ENCODE data around the gene WDR18. TPM values are rescaled to one million over a fixed set of nuclear protein-coding genes. Genes with fewer than 3 reads are reported as not detected.
A peak's percentile ranks its signal among the peaks of the same experiment; 100 is the strongest.

WDR18 gene
- total and polyA plus RNA-seq, 7 donors = 14.3 to 65.8 (median 30.7) TPM

- H3K4me3 ChIP-seq = peak overlapping the region; percentile 0 to 42 (median 36)
- intact Hi-C loops (cut with DNase I) = no loop called here
Measured at GRCh38 chr19:941292-942132, 42.6 kb upstream of the WDR18 start.

DNA sequence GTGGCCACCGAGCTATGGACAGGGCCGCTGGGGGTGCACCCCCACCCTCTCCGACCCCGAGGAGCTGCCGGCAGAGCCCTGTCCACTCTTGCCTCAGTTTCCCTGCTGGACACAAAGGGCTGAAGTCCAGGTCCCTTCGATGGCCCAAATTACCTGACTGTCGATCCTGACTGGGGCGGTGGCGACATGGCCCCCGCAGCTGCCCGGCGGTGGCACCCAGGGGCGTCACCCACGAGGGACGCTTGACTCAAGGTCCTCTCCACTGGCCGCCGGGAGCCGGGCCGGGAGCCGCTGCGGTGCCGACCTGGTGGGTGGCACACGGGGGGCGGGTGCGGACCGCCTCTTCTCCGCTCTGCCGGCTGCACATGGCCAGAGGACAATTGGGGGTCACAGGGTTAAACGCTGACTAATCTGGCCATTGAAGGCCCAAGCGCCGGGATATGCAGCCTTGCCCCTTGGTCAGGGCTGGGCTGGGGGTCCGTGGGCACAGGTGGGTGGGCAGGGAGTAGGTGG is 42.0 kb upstream of the WDR18 start:
- Histone ChIP-seq H3K27ac (no peak overlapping the region), H3K4me1 (peaks cover 0 to 47% (median 21%) of the 10 kb centered on the region in 4 donors), H3K4me3 (no peak overlapping the region), H3K36me3 (no peaks in the 10 kb centered on the region), H3K9me3 (no peaks in the 10 kb centered on the region), H3K27me3 (no peaks in the 10 kb centered on the region)
- intact Hi-C loops (cut with DNase I) = no loop called here
- DNase-seq = no peak
- no peak for TF ChIP-seq POLR2AphosphoS5 (IDR thresholded peaks at IDR 0.05)
- no peak for TF ChIP-seq EP300 (IDR thresholded peaks at IDR 0.05)
- TF ChIP-seq, protein P1, sequence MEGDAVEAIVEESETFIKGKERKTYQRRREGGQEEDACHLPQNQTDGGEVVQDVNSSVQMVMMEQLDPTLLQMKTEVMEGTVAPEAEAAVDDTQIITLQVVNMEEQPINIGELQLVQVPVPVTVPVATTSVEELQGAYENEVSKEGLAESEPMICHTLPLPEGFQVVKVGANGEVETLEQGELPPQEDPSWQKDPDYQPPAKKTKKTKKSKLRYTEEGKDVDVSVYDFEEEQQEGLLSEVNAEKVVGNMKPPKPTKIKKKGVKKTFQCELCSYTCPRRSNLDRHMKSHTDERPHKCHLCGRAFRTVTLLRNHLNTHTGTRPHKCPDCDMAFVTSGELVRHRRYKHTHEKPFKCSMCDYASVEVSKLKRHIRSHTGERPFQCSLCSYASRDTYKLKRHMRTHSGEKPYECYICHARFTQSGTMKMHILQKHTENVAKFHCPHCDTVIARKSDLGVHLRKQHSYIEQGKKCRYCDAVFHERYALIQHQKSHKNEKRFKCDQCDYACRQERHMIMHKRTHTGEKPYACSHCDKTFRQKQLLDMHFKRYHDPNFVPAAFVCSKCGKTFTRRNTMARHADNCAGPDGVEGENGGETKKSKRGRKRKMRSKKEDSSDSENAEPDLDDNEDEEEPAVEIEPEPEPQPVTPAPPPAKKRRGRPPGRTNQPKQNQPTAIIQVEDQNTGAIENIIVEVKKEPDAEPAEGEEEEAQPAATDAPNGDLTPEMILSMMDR (IDR thresholded peaks at IDR 0.05) = no peak
- TF ChIP-seq POLR2A (IDR thresholded peaks at IDR 0.05) = no peak
- WGBS, 2 donors = 88 to 95% methylated on average over 32 of the region's 32 CpGs

More at GRCh38 chr19:941292-942132, 42.6 kb upstream of the WDR18 start:
- Histone ChIP-seq H3K27ac (peak overlapping the region; percentile 79 to 92 (median 84)), H3K4me1 (peaks cover 0 to 47% (median 21%) of the 10 kb centered on the region in 4 donors), H3K36me3 (no peaks in the 10 kb centered on the region), H3K9me3 (no peaks in the 10 kb centered on the region), H3K27me3 (no peaks in the 10 kb centered on the region)
- TF ChIP-seq POLR2AphosphoS5 (IDR thresholded peaks at IDR 0.05) = no peak
- TF ChIP-seq EP300 (IDR thresholded peaks at IDR 0.05) = no peak
- TF ChIP-seq POLR2A (IDR thresholded peaks at IDR 0.05) = no peak
- TF ChIP-seq, protein P1 (IDR thresholded peaks at IDR 0.05) = no peak
- no peak for DNase-seq
- WGBS, 2 donors = 40 to 77% methylated on average over 45 of the region's 45 CpGs

GRCh38 chr19:943551-944170 is 40.5 kb upstream of the WDR18 start:
- peaks cover 0 to 47% (median 21%) of the 10 kb centered on the region in 4 donors for H3K4me1 ChIP-seq
- no peak for DNase-seq
- no peaks in the 10 kb centered on the region for H3K27me3 ChIP-seq
- intact Hi-C loops (cut with DNase I) = no loop called here
- H3K27ac ChIP-seq = no peak overlapping the region
- H3K9me3 ChIP-seq = no peaks in the 10 kb centered on the region
- no peak for TF ChIP-seq EP300 (IDR thresholded peaks at IDR 0.05)
- TF ChIP-seq POLR2A (IDR thresholded peaks at IDR 0.05) = no peak
- TF ChIP-seq POLR2AphosphoS5 (IDR thresholded peaks at IDR 0.05) = no peak
- TF ChIP-seq, protein P1 (IDR thresholded peaks at IDR 0.05) = no peak
- no peaks in the 10 kb centered on the region for H3K36me3 ChIP-seq
- WGBS, 2 donors = 75 to 91% methylated on average over 17 of the region's 17 CpGs
- H3K4me3 ChIP-seq = no peak overlapping the region

DNA sequence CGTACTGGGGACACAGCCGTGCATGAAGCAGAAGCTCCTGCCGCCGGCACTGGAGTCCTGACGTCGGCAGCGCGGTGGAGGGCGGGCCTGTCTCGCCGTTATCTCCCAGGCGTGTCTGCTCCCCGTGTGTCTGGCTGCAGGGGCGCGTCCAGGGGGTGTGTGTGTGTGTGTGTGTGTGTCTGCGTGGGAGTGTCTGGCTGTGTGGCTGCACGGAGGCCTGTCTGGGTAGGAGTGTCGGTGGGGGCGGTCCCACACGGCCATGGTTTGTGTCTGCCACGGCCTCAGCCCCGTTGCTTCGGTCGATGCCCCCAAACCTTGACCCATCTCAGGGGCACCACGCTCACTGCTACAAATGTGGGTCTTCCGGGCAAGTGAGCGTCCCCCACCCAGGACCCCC is 40.0 kb upstream of the WDR18 start:
- H3K4me1 ChIP-seq = peaks cover 0 to 47% (median 21%) of the 10 kb centered on the region in 4 donors
- 17 to 71% methylated on average over 27 of the region's 27 CpGs for WGBS, 2 donors
- H3K9me3 ChIP-seq = no peaks in the 10 kb centered on the region
- H3K27ac ChIP-seq = no peak overlapping the region
- intact Hi-C loops (cut with DNase I) = no loop called here
- H3K36me3 ChIP-seq = no peaks in the 10 kb centered on the region
- no peak overlapping the region for H3K4me3 ChIP-seq
- DNase-seq = no peak
- no peaks in the 10 kb centered on the region for H3K27me3 ChIP-seq
- no peak for TF ChIP-seq POLR2AphosphoS5 (IDR thresholded peaks at IDR 0.05)
- TF ChIP-seq, protein P1 (IDR thresholded peaks at IDR 0.05) = no peak
- TF ChIP-seq EP300 (IDR thresholded peaks at IDR 0.05) = no peak
- TF ChIP-seq POLR2A (IDR thresholded peaks at IDR 0.05) = no peak
